IPS-18c (cell line): ENCODE measurements around the gene GP9.
"Not testable (repeated sequence)": the region's sequence is repeated elsewhere in the genome, so short reads cannot be mapped to it uniquely, and the experiment has no call there.

Source experiments
- H3K4me3 ChIP-seq: 2 replicates; pipeline ENCODE4 v1.7.0; 2013; ENCODE audit warnings: low read depth, mild to moderate bottlenecking, low read length, moderate library complexity; ENCODE audit not compliant: insufficient read depth
- H3K9me3 ChIP-seq: one replicate; pipeline ENCODE4 v1.6.1; 2013; ENCODE audit warnings: mild to moderate bottlenecking, low read length, moderate library complexity; ENCODE audit not compliant: control insufficient read depth, insufficient read depth

The GP9 gene

DNA sequence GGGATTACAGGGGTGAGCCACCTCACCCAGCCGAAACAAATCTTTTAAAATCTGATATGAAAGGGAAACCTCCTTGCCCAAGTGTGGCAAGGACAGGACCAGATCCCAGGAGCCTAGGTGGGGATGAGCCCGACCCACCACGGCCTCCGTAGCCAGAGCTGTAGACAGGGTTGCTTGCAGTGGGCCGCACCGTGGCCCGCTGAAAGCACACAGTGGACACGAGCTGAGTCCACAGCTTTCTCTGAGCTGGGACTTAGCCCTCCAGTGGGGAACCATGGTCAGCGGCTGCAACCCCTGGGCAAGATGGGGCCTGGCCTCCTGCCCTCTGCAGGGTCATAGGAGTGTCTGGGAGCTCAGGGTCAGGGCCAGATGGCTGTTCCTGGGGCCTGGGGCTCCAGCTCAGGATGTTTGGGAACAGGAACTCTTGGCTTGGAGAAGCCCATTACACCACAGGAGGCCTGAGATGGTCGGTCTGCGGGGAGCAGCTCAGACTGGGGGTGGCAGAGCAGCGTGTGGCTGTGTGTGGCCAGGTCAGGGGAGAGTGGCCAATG, 24.7 kb downstream of the GP9 start:
- no peak overlapping the region for H3K4me3 ChIP-seq
- no peaks in the 10 kb centered on the region for H3K9me3 ChIP-seq

DNA sequence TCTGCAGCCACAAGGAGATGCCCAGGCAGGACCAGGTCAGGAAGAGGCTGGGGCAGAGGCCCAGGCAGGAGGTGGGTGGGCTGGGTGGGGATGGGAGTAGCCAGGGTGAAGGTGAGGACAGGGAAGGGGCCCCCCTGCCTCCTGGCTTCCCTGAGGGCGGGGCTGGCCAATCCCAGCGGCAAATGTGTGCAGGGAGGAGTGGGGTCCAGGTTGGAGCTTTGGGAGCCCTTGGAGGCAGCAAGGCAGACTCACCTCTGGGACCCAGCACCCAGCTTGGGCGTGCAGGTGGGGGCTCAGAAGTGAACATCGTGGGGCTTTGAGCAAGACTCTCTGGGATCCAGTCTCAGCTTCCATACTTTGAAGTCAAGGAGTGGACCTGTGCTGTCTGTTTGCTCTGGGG, 25.2 kb downstream of the GP9 start:
- no peaks in the 10 kb centered on the region for H3K9me3 ChIP-seq
- H3K4me3 ChIP-seq = no peak overlapping the region

DNA sequence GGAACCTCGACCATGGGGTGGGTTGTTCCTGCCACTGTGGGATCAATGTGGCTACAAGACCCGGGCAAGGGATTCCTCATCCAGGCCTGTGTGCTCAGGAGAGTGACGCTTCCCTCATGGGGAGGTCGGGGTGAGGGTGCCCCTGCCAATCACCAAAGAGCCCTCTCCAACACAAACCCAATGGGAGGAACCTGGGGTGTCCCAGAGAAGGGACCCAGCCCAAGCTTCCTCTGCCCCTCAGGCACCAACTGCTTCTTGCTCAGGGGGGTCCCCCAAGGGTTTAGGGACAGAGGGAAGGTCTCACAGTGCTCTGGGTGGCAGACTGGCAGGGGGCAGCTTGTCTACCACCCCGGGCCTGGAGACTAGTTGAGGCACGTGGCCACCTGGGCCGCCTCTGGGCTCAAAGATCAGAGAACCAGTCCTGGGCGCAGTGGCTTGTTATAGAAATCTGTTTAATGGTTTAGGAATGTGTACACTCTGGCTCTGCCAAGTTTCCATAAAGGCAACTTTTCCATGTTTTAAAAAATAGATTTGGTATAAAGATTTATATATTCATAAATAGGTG, 26.6 kb downstream of the GP9 start:
- Histone ChIP-seq H3K4me3 (no peak overlapping the region), H3K9me3 (no peaks in the 10 kb centered on the region)

DNA sequence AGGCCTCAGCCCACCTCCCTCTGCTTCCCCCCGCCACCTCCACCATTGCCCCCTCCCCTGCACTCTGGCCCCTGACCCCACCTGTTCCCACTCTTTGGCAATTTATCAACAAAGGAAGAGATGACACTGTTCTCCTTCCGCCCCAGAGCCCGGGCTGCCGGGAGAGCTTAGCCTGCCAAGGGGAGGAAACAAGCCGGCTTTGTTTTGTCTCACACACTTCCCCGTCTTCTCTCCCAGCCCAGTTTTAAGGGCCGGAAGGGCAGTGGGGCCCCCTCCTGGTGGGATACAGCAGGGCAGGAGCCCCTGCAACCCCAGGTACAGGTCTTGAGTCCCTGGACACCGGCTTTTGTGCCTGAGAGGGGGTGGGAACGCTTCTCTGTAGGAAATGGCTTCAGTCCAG, 27.3 kb downstream of the GP9 start:
- not testable (repeated sequence) for H3K4me3 ChIP-seq, H3K9me3 ChIP-seq

DNA sequence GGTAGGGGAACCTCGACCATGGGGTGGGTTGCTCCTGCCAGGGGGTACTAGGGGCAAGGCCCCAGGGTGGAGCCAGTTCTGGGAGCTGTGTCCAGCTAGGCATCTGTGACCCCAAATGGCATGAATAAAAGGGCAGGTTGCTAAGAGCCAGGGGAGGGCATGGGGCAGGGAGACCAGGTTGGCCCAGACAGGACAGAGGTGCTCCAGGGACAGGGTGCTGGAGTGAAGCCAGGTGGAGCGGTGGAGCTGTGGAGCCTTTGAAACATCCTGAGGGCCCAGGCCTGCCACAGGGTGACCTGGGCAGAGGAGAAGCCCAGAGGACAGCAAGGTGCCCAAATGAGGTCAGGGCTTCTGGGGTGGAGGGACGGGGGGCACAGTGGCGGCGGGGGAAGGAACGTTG, 27.7 kb downstream of the GP9 start:
- H3K9me3 ChIP-seq, H3K4me3 ChIP-seq: not testable (repeated sequence)

DNA sequence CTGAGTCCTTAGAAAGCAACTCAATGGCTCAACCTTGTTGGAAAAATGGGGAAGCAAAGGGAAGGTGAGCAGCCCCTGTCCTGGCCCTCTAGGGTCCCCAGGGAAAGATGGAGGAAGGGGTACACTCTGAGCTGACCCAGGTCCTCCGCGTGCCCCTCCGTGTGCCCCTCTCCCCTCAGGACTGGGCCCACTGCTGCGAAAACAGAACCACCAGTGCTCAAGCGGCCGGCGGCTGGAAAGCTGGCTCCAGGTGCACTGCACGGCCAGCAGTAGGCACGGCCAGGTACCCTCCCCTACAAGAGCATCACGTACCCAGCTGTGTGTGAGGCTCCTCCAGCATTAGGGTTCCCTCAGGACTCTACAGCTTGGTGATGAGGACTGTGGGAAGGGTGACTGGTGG, 34.7 kb downstream of the GP9 start:
- Histone ChIP-seq H3K9me3 (no peaks in the 10 kb centered on the region), H3K4me3 (no peak overlapping the region)

DNA sequence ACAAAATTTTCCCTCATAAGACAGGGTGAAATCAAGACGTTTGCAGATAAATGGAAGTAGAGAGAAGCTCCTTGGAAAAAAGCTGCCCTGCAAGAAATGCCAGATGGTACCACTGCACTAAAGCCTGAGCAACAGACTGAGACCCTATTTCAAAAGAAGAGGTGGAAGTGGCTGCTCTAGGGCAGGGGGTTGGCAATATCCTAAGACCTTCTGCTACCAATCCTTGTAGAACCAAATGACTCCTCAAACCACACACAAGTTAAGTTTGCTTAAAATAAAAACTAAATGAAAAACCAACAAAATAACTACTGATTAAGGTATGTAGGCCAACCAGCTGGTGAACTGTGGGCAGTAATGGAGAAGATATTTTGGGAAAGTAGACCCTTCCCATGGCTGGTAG, 39.7 kb downstream of the GP9 start:
- Histone ChIP-seq H3K9me3 (no peaks in the 10 kb centered on the region), H3K4me3 (no peak overlapping the region)

DNA sequence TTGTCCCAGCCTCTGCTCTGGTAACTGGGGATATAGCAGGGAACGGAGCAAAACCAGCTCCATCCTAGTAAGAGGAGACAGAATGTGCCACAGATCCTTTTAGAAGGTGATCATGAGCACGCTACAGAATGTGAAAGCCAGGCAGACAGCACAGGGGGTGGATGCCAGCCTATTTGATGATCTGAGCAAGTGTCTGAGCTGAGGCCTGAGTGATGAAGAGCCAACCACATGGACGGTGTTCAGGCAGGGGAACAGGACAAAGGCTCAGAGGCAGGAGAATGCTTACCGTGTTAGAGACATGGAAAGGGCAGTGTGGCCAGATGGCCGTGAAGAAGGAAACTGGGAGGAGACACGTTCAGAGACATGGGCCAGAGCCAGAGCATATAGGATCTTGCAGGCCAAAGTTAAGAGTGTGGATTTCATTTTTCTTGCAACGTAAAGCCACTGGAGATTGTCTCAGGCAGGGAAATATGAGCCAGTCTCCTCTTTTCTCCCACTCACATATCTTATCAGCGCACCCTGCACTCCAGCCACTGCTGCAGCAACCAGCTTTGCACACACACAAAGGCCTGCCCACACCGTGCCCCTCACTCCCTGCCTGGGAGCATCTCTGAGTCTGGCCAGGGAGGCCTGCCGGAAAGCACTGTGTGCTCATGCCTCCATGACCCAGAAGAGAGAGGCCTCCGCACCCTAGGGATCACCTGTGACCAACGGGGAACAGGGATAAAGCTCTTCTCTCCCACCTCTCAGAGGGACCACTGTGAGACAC, 41.0 kb downstream of the GP9 start:
- H3K4me3 ChIP-seq = no peak overlapping the region
- no peaks in the 10 kb centered on the region for H3K9me3 ChIP-seq

DNA sequence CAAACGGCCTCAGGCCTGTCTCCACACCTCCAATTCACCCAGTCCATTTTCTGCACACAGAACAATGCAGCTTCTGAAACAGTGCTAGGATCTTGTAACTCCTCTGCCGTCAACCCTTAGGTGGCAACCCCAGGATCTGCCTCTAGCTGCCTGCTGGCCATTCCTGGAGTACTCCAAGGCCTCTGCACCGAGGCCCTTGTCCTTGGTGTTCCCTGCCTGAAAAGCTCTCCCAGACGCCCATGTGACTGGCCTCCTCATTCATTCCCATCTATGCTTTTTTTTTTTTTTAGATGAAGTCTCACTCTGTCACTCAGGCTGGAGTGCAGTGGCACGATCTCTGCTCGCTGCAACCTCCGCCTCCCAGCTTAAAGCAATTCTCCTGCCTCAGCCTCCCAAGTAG, 42.7 kb downstream of the GP9 start:
- H3K9me3 ChIP-seq = no peaks in the 10 kb centered on the region

DNA sequence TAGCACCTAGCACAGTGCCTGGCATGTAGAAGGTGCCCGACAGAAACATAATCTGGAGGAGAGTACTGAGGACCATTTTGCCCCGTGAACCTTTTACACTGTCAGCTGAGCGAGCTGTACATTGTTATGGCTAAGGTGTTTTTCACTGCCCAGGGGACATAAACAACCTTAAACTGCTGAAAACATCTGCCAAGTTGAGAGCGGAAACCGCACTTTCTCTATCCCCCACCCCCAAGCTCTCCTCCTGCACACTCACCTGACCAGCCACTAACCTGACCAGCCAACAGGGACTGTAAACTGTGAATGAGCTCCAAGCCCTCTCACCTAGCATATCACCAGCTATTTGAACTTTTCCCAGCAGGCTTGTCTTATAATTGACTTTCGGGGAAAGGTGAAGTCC, 43.5 kb downstream of the GP9 start:
- Histone ChIP-seq H3K9me3 (no peaks in the 10 kb centered on the region), H3K4me3 (no peak overlapping the region)

More for the DNA sequence above, 42.7 kb downstream of the GP9 start:
- H3K4me3 ChIP-seq = no peak overlapping the region

DNA sequence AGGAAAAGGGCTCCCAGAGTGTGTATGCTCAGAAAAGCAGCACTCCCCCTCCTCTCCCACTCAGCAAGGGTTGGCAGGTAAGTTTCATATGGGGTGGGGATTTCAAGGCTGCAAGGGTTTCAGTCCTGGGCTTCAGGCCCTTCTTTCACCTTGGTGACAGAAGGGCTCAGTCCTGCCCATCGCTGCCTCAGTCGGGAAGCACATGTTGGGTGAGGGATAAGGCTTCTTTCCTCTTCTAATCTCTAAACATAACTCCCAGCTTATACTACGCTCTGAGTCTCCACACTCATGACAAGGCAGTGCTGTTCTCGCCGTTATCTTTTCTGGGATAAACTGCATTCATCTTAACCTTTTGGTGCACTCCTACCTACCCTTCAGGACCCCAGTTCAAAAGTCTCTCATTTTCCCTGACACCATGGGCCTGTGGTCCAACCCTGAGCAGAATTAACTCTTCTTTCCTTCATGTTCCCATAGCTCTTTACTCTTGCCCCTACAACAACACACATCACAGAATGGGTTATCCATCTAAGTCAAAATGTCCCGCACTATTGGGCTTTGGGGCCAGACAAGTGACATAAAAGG, 44.0 kb downstream of the GP9 start:
- no peaks in the 10 kb centered on the region for H3K9me3 ChIP-seq
- H3K4me3 ChIP-seq = no peak overlapping the region

DNA sequence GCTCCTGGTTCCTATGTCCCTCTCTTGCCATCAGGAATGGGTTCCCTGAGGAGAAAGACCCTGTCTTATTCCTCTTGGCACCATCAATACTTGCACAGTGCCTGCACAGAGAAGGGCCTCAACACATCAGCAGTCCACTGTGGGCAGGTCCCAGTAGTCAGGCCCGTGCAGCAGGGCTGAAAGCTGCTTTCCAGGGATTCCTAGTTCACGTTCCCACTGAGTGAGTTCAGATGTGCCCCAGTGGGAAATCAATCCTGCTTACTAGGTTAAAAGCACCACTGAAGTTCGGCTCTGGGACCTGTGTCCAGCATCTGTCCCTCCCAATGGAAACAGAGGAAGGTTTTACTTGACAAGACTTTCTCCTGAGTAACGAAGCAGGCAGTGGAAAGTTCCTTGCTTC, 45.3 kb downstream of the GP9 start:
- H3K9me3 ChIP-seq = no peaks in the 10 kb centered on the region
- no peak overlapping the region for H3K4me3 ChIP-seq

DNA sequence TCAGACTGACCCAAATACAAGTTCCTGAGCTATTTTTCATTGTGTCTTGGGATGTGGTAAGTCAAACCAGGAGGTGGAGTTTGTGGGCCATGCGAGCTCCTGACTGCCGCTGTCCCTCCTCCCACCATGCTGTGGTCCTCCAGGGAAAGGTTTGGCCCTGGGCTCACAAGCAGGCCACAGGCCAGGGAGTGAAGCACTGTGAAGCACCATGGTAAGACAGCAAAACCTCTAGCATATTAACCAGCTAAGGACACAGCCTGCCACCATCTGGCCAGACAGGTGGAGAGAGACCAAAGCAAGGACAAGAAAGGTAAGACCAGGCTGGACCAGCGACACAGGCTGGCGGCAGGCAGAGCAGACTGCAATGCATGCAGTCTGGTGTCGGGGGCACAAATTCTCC, 45.7 kb downstream of the GP9 start:
- no peaks in the 10 kb centered on the region for H3K9me3 ChIP-seq
- no peak overlapping the region for H3K4me3 ChIP-seq

DNA sequence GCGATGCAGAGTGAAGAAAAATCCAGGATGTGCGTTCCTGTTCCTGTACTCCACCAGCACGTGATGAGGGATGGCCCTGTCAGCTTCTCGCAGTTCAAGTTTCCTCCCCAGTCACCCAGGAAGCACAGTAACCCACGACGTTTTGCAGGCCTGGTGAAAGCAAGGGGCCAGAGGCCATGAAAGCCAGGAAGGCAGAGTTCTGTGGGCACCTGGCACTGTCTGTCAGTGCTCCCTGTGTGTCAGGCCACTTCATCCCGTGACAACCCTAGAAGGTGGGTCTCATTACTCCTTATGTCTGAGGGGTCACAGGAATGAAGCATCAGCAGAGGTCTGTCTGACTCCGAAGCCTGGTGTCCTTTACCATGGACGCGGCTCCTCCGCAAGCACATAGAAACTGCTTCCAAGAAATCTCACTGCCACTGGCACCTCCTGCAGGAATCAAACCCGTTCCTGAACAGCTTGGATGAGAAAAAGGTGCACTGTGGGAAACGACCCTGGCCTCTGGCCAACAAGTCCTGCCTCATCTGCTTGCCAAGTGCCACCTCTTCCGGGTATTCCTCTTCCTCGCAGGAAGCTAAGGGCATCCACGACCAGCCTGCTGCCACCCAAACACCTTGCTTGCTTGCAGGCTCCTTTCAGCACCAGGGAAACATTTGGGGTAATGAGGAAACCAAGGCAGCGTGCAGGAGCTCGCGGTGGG, 46.4 kb downstream of the GP9 start:
- Histone ChIP-seq H3K9me3 (no peaks in the 10 kb centered on the region), H3K4me3 (no peak overlapping the region)

DNA sequence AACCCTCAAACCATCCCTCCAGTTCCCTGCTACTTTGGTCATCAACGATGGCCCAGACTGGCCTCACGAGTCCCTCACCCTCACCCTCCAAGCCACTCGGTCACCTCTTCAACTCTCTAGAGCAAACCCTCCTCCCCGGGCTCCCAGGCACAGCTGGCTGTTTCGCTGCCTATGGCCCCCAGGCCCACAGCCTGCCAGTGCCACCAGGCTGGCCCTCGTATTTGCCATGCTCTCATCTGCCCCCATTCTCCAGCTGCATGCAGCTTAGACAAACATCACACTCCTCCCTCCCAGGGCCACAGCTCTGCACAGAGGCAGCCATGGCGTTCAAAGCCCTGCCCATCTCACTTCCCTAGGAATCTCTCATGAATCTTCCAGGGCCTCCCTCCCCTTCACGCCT, 47.2 kb downstream of the GP9 start:
- H3K9me3 ChIP-seq = no peaks in the 10 kb centered on the region

DNA sequence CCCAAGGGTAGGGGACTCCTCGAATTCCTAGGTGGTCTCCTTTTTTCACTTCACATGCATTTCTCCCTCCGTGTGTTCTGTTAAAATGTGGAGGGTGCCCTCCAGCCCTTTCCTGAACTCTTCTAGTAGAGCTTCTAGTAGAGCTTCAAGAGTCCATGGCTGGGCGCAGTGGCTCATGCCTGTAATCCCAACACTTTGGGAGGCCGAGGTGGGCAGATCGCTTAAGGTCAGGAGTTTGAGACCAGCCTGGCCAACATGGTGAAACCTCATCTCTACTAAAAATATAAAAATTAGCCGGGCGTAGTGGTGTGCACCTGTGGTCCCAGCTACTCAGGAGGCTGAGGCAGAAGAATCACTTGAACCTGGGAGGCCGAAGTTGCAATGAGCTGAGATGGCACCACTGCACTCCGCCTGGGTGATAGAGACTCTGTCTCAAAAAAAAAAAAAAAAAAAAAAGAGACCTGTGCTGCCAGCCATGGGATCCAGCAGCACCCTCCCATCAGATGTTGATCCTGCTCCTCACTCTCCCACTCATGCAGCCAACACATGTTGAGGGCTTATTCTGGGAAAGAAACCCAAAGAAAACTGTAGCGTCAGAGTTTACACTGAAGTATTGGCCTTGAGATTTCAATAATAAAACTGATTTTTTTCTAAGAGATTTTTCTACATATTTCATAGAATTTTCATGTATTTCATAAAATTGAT, 50.6 kb downstream of the GP9 start:
- H3K9me3 ChIP-seq, H3K4me3 ChIP-seq: not testable (repeated sequence)

More for the DNA sequence above, 47.2 kb downstream of the GP9 start:
- H3K4me3 ChIP-seq = no peak overlapping the region
